HG03342 (cell line): ENCODE measurements around the gene RFX1.
"Not testable (repeated sequence)": the region's sequence is repeated elsewhere in the genome, so short reads cannot be mapped to it uniquely, and the experiment has no call there.

Experiments
- ATAC-seq: cut with Tn5 transposase; IDR thresholded peaks from one replicate; pipeline ENCODE4 v1.9.1; 2021; ENCODE audit warnings: mild to moderate bottlenecking, moderate library complexity; ENCODE audit not compliant: unreplicated experiment

RFX1 gene

GRCh38 chr19:14006085-14006765, at the start of gene RFX1:
TSS of gene RFX1 (minus strand) at chr19:14006320. CDS start at chr19:13993843, 12,477 bp downstream.
- ATAC-seq: peak; percentile 64

DNA sequence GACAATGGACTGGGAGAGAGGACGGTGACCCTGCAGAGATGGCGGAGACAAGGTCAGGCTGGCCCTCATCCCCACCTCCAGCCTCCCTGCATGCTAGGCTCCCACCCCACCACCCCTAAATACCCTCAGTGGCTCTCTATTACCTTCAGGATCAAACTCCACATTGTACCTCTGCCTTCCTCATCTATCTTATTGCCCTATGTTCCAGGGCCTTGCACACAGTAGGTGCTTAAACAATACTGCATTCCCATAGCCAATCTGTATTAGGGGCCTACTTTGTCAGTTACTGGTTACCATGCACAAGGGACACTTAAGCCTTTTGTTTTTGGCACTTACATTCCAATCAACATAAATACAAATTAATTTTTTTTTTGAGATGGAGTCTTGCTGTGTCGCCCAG, 49.3 kb upstream of the RFX1 start:
- no peak for ATAC-seq

- no peak for ATAC-seq
These were observed 48.6 kb upstream of the RFX1 start for GRCh38 chr19:14054721-14055120.

DNA sequence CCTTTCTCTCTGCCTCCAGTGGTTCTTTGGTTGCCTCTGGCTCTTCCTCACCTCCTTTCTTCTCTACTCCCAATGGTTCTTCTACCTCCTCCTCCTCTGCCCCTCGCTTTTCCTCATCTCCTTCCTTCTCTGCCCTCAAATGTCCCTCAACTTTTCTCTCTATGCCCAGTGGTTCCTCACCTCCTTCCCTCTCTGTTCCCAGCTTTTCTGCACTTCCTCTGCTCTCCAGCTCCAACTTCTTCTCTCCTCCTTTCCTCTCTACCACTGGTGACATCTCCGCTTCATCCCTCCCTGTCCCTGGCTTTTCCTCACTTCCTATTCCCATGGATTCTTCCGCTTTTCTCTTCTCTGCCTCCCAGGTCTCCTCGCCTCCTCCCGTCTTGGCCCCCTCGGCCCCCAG, 48.0 kb upstream of the RFX1 start:
- no peak for ATAC-seq

DNA sequence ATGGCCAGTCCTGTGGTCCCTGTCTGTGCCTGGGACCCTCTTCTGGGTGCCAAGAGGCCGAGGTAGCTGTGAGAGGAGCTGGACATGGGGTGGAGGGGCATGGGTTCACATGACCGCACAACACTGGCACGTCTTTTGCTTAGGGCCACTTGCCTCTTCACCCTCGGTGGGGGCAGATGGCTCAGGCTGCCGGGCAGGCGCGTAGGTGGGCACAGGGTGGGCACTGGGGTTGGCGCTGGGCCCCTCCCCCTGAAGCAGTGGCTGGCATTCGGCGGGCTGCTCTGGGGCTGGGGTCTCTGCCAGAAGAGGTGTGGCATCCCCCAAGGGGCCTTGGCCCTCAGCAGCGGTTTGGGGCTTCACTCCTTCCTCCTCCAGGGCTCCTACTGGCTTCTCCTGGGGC, 47.4 kb upstream of the RFX1 start:
- ATAC-seq: no peak

DNA sequence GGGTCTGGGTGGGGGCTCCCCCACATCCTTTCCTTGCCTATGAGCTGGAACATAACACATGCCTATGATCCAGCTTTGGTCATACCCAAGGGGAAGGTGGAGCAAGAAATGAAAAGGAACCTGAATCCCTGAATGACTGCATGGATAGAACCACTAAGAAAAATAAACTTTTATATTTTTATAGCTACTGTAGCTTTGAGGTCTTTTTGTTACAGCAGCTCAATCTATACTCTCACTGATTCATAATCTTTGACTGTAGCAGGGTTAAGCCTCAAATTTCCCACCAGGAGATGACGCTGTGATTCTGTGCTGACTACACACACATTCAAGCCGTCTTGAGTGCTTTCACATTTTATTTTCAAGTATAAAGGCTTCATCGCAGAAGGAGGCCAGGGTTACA, 46.9 kb upstream of the RFX1 start:
- ATAC-seq: no peak

- no peak for ATAC-seq
These were observed 46.4 kb upstream of the RFX1 start for GRCh38 chr19:14052470-14052869.

DNA sequence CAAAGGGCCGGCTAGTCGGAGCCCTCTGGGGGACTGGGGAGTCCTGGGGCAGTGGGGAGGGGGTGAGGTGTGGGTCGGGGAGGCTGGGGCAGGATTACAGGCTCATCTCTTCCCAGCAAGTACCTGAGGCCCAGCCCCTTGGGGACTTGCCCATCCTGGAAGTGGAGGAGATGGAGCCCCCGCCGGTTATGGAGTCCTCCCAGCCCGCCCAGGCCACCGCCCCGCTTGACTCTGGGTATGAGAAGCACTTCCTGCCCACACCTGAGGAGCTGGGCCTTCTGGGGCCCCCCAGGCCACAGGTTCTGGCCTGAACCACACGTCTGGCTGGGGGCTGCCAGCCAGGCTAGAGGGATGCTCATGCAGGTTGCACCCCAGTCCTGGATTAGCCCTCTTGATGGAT, 45.9 kb upstream of the RFX1 start:
- ATAC-seq: no peak

DNA sequence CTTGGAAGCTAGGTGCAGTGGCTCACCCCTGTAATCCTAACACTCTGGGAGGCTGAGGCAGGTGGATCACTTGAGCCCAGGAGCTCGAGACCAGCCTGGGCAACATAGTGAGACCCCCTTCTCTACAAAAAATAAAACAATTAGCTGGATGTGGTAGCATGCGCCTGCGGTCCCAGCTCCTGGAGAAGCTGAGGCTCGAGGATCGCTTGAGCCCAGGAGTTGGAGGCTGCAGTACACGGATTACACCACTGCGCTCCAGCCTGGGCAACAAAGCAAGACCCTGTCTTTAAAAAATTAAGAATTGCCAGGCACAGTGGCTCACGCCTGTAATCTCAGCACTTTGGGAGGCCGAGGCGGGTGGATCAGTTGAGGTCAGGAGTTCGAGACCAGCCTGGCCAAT, 44.8 kb upstream of the RFX1 start:
- ATAC-seq: not testable (repeated sequence)

DNA sequence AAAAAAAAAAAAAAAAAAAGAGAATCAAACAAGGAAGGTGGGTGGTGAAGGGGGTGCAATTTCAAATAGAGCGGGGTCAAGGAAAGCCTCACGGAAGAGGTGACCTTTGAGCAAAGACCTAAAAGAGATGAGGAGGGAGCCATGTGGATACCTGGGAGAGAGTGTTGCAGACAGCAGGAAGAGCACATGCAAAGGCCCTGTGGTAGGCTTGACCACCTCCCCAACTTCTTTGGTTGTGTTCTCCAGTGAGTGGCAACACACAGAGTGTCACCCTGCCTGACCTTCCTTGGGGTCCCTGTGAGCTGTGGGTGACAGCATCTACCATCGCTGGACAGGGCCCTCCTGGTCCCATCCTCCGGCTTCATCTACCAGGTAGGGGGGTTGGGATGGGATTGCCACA, 44.4 kb upstream of the RFX1 start:
- ATAC-seq: no peak

- no peak for ATAC-seq
These were observed 42.5 kb upstream of the RFX1 start for GRCh38 chr19:14048443-14049153.

DNA sequence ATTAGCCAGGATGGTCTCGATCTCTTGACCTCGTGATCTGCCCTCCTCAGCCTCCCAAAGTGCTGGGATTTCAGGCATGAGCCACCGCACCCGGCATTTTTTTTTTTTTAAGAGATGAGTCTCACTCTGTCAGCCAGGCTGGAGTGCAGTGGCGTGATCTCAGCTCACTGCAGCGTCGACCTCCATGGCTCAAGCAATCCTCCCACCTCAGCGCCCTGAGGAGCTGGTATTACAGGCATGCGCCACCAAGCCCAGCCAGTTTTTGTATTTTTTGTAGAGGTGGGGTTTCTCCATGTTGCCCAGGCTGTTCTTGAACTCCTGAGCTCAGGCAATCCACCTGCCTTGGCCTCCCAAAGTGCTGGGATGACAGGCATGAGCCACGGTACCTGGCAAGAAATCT, 41.7 kb upstream of the RFX1 start:
- not testable (repeated sequence) for ATAC-seq

- ATAC-seq: peak; percentile 56
These were observed 36.8 kb upstream of the RFX1 start for GRCh38 chr19:14042659-14043608.

DNA sequence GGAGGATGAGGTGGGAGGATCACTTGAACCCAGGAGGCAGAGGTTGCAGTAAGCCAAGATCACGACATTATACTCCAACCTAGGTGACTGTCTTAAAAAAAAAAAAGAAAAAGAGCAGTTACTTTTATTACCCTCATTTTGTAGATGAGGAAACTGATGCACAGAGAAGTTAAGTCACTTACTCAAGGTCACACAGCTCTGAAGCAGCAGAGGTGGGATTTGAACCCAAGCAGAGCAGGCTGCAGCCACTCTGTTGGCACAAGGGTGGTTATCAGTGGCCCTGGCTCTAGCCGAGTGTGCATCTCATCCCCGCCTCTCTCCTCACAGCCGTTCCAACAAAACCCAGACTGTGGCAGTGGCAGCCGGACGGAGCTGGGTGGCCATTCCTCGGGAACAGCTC, 33.1 kb upstream of the RFX1 start:
- ATAC-seq: no peak

GRCh38 chr19:14035706-14036105, 29.6 kb upstream of the RFX1 start:
- no peak for ATAC-seq

DNA sequence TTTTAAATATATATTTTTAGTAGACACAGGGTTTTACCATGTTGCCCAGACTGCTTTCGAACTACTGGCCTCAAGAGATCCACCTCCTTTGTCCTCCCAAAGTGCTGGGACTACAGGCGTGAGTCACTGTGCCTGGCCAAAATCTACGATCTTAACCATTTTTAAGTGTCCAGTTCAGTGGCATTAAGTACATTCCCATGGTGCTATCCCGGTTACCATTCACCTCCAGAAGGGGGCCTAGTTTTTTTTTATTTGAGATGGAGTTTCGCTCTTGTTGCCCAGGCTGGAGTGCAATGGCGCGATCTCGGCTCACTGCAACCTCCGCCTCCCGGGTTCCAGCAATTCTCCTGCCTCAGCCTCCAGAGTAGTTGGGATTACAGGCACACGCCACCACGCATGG, 29.0 kb upstream of the RFX1 start:
- not testable (repeated sequence) for ATAC-seq

GRCh38 chr19:14033946-14034345, 27.8 kb upstream of the RFX1 start:
- no peak for ATAC-seq

- ATAC-seq: peak; percentile 70
These were observed 25.8 kb upstream of the RFX1 start, which contains the start of gene IL27RA for GRCh38 chr19:14031719-14032480. TSS of gene IL27RA (plus strand) at chr19:14031762. CDS start at chr19:14031873, 111 bp downstream.

DNA sequence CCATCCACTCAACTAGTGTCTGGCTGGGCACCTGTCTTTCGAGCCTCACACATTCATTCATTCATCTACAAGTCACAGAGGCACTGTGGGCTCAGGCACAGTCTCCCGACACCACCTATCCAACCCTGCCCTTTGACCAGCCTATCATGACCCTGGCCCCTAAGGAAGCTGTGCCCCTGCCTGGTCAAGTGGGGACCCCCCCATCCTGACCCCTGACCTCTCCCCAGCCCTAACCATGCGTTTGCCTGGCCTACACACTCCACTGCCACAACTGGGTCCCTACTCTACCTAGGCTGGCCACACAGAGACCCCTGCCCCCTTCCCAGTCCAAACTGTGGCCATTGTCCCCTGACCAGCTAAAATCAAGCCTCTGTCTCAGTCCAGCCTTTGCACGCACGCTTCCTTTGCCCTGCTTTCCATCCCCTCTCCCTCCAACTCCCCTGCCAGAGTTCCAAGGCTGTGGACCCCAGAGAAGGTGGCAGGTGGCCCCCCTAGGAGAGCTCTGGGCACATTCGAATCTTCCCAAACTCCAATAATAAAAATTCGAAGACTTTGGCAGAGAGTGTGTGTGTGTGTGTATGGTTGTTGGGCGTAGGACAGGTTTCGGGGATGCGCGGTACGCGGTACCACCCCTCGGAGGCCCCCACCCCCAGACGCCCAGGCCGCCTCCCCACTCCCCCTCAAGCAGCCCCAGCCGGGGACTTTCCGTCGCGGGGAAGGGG, 25.0 kb upstream of the RFX1 start:
- ATAC-seq: no peak

- no peak for ATAC-seq
These were observed 22.8 kb upstream of the RFX1 start for GRCh38 chr19:14028901-14029300.
